Mesothelial cell of epicardium (in vitro differentiated cells): ENCODE results near the gene DNAJC25. TPM values are rescaled to one million over a fixed set of nuclear protein-coding genes. Genes with fewer than 3 reads are reported as not detected.

Experiments used
- DNase-seq, 2 experiments: peaks; one replicate each; pipeline ENCODE4 v3.0.0; 2021; ENCODE audit warnings: low spot score in 2 of 2; ENCODE audit not compliant: unreplicated experiment in 2 of 2
- H3K27ac Mint-ChIP-seq: 2 replicates; pipeline ENCODE4 v1.8.0; 2021; ENCODE audit warnings: mixed read lengths
- H3K27me3 Mint-ChIP-seq: 2 replicates; pipeline ENCODE4 v1.8.0; 2021; ENCODE audit warnings: low read depth, mixed read lengths
- H3K36me3 Mint-ChIP-seq: 2 replicates; pipeline ENCODE4 v1.8.0; 2021; ENCODE audit warnings: mixed read lengths
- H3K4me1 Mint-ChIP-seq: 2 replicates; pipeline ENCODE4 v1.8.0; 2021; ENCODE audit warnings: mixed read lengths
- H3K4me3 Mint-ChIP-seq: 2 replicates; pipeline ENCODE4 v1.8.0; 2021; ENCODE audit warnings: mild to moderate bottlenecking, moderate library complexity, mixed read lengths
- H3K9me3 Mint-ChIP-seq: 2 replicates; pipeline ENCODE4 v1.8.0; 2021; ENCODE audit warnings: mixed read lengths
- total RNA-seq: library from RNA; stranded (reverse); gene quantifications from 3 replicates; pipeline ENCODE4 v1.2.1, GENCODE V29; 2021
- TF ChIP-seq, protein P1 (sequence below): fragments of 200-600 bp; sonication (generic); IDR thresholded peaks from one replicate; pipeline ENCODE4 v1.5.0; 2021; ENCODE audit warnings: antibody characterized with exemption; ENCODE audit not compliant: unreplicated experiment

The DNAJC25 gene
- total RNA-seq, 1 donor from 2014 or later: 9.9 TPM

DNA sequence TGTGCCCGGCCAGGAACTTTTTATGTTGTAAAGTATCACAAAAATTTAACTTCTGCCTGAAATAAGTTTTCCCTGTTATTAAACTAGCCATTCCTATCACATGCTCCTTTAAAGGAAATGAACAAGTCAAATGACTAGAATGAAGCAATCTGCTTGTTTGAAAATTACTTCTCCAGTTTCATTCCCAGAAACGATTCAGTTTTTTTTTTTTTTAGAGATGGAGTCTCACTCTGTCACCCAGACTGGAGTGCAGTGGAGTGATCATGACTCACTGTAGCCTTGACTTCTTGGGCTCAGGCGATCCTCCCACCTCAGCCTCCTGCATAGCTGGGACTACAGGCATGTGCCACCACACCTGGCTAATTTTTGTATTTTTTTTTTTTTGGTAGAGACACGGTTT lies 16.9 kb downstream of the DNAJC25 start:
- no peak overlapping the region for H3K4me3 Mint-ChIP-seq
- peaks cover 29% of the 10 kb centered on the region for H3K36me3 Mint-ChIP-seq
- no peaks in the 10 kb centered on the region for H3K4me1 Mint-ChIP-seq
- no peak for DNase-seq
- TF ChIP-seq, protein P1, sequence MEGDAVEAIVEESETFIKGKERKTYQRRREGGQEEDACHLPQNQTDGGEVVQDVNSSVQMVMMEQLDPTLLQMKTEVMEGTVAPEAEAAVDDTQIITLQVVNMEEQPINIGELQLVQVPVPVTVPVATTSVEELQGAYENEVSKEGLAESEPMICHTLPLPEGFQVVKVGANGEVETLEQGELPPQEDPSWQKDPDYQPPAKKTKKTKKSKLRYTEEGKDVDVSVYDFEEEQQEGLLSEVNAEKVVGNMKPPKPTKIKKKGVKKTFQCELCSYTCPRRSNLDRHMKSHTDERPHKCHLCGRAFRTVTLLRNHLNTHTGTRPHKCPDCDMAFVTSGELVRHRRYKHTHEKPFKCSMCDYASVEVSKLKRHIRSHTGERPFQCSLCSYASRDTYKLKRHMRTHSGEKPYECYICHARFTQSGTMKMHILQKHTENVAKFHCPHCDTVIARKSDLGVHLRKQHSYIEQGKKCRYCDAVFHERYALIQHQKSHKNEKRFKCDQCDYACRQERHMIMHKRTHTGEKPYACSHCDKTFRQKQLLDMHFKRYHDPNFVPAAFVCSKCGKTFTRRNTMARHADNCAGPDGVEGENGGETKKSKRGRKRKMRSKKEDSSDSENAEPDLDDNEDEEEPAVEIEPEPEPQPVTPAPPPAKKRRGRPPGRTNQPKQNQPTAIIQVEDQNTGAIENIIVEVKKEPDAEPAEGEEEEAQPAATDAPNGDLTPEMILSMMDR: no peak
- no peaks in the 10 kb centered on the region for H3K27me3 Mint-ChIP-seq
- no peaks in the 10 kb centered on the region for H3K9me3 Mint-ChIP-seq
- no peak overlapping the region for H3K27ac Mint-ChIP-seq

DNA sequence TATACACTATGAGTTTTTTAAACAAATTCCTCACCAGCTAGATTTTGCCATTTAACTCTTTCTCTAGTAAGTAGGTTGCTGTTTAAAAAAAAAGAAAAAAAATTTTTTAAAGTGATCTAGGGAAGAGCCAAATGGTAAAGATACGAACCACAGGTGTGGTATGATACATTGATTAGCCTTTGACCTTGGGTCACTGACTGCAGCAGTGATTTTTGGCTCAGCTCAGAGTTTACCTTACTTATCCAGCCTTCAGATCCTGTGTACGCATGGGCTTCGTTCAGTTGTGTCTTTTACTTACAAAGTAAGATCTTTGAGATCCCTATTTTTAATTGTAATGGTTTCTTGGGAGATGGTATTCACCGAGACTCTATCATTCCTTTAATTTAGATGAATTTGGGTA lies 17.9 kb downstream of the DNAJC25 start:
- DNase-seq: no peak
- TF ChIP-seq, protein P1: no peak
- H3K9me3 Mint-ChIP-seq: no peaks in the 10 kb centered on the region
- H3K4me3 Mint-ChIP-seq: no peak overlapping the region
- peaks cover 30% of the 10 kb centered on the region for H3K36me3 Mint-ChIP-seq
- H3K27ac Mint-ChIP-seq: no peak overlapping the region
- no peaks in the 10 kb centered on the region for H3K27me3 Mint-ChIP-seq
- no peaks in the 10 kb centered on the region for H3K4me1 Mint-ChIP-seq

DNA sequence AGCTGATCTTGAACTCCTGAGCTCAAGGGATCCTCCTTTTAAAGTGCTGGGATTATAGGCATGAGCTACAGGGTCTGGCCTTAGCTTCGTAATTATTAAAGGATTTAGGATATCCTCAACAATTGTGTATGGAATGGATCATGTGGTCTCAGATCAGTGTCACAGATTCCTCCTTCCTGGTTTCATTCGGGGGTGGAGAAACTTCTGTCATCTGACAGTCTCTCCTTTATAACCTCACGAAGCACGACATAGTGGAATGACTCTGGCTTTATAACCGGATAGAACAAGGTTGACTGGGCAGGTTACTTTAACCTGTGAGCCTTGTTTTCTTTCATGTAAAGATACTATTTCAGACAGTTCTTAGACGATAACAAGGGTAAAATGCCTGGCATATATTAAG lies 25.9 kb downstream of the DNAJC25 start:
- Mint-ChIP-seq H3K36me3 (peaks cover 13% of the 10 kb centered on the region), H3K27ac (no peak overlapping the region)
- TF ChIP-seq, protein P1: no peak

DNA sequence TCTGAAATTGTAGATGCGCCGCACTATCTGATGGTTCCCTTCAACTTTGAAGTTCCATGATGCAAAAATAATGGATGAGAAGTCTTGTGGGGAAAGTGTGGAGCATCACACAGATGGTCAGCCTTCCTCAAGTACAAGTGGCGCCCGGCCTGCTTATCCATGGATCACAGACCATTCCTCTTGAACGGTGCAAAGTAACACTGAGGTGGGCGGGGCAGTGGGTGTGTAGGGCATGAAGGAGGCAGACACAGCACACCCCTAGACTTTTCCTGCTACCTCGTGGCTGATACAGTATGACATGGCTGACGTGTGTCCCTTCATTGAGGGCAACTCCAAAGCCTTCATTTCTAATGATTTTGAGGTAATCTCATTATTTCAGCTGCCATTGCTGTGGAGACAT lies 27.8 kb downstream of the DNAJC25 start:
- H3K4me1 Mint-ChIP-seq: peaks cover 18% of the 10 kb centered on the region
- peaks cover 10% of the 10 kb centered on the region for H3K36me3 Mint-ChIP-seq
- no peak for DNase-seq
- no peak overlapping the region for H3K4me3 Mint-ChIP-seq
- no peaks in the 10 kb centered on the region for H3K27me3 Mint-ChIP-seq
- TF ChIP-seq, protein P1: no peak
- H3K9me3 Mint-ChIP-seq: no peaks in the 10 kb centered on the region
- H3K27ac Mint-ChIP-seq: no peak overlapping the region

More for the DNA sequence above, 25.9 kb downstream of the DNAJC25 start:
- H3K4me1 Mint-ChIP-seq: peaks cover 2% of the 10 kb centered on the region
- H3K4me3 Mint-ChIP-seq: no peak overlapping the region
- no peaks in the 10 kb centered on the region for H3K27me3 Mint-ChIP-seq
- DNase-seq: no peak
- H3K9me3 Mint-ChIP-seq: no peaks in the 10 kb centered on the region

DNA sequence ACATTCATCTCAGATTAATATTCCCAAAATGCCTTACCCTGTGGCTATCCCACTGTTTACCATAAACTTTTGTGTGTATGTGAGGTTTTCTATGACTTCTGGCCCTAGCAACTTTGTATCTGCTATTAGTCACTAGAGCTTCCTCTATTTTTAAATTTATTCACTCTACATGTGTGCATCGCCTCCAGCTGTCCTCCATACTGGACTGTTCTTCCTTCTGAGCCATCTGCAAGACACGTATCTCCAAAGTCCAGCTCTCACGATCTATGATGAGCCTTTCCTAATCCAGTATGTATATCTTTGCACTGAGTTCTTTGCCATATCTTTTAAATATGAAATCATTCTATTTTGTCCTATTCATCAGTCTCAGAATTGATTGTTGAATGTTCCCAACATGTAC lies 28.6 kb downstream of the DNAJC25 start:
- peaks cover 6% of the 10 kb centered on the region for H3K36me3 Mint-ChIP-seq
- DNase-seq: no peak
- H3K4me3 Mint-ChIP-seq: no peak overlapping the region
- H3K27ac Mint-ChIP-seq: no peak overlapping the region
- TF ChIP-seq, protein P1: no peak
- no peaks in the 10 kb centered on the region for H3K27me3 Mint-ChIP-seq
- peaks cover 21% of the 10 kb centered on the region for H3K4me1 Mint-ChIP-seq
- H3K9me3 Mint-ChIP-seq: no peaks in the 10 kb centered on the region
